Activated CD8-positive, alpha-beta memory T cell treated with anti-CD3 and anti-CD28 coated beads for 4 hours (primary cell): Measurements from ENCODE around the gene RPL37A.
"Not testable (repeated sequence)": the region's sequence is repeated elsewhere in the genome, so short reads cannot be mapped to it uniquely, and the experiment has no call there.

Experiments used
- DNase-seq, 2 donors: peaks; one replicate each; pipeline ENCODE4 v3.0.0-alpha.2; 2020; ENCODE audit warnings: low read depth in 2 of 2

Gene RPL37A

DNA sequence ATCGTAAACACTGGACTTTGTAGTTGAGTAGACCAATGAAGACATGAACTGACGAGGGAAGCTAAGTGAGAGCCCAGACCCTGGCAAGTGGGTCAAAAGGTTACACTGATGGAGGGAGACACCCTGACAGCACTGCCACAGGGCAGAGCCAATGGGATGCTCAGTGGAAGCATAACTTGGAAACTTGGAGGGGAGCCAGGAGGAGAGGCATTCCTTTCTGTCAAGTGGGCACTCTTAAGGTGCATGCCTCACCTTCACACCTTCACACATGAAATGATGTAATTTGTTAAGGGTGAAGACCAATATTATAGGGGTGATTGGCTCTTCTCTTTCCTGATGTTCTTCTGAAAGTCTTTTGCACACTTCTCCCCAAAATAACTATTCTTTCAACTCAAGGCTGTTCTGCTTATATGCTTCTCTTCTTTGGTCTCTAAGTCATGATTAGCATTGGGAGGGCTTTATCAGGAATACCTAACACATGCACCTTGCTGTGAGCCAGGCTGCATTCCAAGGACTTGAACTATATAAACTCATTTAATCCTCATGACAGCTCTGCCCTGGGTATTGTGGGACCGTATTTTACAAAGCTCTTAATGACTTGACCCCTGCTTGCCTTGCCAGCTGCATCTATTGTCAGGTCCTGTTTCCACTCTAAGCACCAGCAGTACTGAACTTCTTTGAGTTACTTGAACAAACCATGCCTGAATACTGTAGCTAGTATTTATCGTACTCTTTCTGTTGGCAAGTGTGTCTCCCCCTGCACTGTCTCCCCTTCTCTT lies 19.0 kb downstream of the RPL37A start:
- no peak for DNase-seq

DNA sequence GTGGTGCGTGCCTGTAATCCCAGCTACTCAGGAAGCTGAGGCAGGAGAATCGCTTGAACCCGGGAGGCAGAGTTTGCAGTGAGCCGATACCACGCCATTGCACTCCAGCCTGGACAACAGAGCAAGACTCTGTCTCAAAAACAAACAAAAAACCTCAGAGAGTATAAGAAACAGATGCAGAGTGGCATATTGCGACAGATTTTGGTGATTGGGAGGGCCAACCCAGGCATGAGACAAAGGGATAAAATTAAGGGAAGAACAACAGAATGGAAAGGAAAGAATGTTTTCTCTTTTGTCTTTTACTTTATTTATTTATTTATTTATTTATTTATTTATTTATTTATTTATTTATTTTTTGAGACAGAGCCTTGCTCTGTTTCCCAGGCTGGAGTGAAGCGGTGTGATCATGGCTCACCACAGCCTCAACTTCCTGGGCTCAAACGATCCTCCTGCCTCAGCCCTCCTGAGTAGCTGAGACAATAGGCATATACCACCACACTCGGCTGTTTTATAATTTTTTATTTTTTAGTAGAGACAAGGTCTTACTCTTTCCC lies 20.0 kb downstream of the RPL37A start:
- DNase-seq = not testable (repeated sequence)

GRCh38 chr2:216519154-216519762 lies 20.6 kb downstream of the RPL37A start:
- peak in 1 of 2 donors; percentile 26 for DNase-seq

DNA sequence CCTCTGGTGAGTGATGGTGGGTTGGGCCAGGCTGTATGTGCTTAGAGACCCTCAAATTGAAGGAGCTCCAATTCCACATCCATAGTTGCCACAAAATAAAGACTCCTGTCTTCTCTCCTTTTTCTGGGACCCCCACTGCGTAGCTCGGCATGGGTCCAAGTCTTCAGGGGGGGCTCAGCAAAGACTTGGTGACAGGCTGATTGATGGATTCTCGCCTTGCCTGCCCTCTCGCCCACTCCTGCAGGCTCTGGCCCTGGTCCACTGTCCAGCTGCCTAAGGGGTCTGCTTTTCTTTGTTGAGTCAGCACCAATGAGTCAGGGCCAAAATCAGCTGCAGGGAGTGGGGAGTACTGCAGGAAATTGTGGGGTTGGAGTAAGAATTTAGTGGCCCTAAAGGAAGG lies 21.5 kb downstream of the RPL37A start:
- DNase-seq = no peak

- DNase-seq = no peak
Measured at GRCh38 chr2:216522892-216523502, 24.4 kb downstream of the RPL37A start.

GRCh38 chr2:216525972-216526371 lies 27.3 kb downstream of the RPL37A start:
- no peak for DNase-seq

- DNase-seq = no peak
Measured at GRCh38 chr2:216526939-216527338, 28.3 kb downstream of the RPL37A start.

- DNase-seq = no peak
Measured at GRCh38 chr2:216527600-216527999, 29.0 kb downstream of the RPL37A start.

DNA sequence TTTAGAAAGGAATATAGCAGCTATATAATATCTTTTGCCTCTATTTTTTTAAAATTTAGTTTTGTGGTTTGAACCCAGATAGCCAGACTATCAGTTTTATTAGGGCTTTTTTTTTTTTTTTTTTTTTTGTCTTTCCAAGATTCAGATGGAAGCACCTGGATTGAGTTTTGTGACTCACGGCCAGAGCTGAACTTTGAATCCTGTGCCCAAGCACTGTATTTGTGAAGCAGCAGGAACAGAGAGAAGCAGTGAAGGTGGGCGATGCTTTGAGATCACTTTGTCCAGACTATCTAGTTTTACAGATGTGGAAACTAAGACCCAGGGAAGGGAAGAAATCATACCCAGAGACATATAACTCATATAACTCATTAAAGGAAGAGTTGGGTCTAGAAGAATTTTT lies 33.9 kb downstream of the RPL37A start:
- DNase-seq = no peak

- DNase-seq = no peak
Measured at GRCh38 chr2:216533609-216534008, 35.0 kb downstream of the RPL37A start.

DNA sequence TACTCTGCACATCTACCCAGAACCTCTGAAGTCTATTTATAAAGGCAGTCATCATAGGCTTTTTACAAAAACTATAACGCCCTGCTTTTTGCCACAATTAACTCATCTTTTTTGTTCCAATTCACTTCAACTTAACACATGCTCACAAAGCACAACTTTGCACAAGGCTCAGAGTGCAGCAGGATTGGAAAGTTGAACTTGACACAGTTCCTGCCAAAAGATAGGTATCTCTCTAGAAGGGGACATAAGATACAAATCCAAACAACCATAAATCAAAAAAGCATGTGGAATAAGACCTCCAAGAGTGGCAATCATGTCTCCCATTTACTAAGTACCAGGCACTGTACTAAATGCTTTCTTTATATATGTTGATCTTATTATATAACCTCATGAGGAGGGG lies 36.2 kb downstream of the RPL37A start:
- no peak for DNase-seq

DNA sequence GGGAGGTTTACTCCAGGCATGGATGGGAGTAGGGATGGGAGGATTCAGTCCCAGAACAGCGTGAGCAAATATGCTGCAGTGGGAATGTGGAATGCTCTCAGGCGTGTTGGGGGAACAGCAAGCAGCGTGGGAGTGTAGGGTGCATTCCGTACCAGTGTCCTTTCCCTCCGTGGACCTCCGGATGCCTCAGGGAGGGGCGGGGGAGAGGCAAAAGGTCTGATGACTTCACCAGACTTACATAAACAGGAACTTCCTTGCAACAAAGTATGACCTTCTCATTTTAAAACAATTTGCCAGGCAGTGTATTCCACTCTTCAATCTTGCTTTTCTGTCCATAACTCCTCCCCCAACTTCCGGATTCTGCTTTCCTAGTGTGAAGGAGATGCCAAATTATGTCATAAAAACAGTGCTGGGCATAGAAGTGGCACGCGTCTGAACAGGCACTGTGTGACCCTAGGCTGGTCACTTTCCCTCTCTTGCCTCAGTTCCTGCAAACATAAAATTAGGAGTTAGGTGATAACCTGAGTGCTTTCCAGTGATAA lies 36.9 kb downstream of the RPL37A start:
- no peak for DNase-seq

- no peak for DNase-seq
Measured at GRCh38 chr2:216536734-216537210, 38.1 kb downstream of the RPL37A start.

DNA sequence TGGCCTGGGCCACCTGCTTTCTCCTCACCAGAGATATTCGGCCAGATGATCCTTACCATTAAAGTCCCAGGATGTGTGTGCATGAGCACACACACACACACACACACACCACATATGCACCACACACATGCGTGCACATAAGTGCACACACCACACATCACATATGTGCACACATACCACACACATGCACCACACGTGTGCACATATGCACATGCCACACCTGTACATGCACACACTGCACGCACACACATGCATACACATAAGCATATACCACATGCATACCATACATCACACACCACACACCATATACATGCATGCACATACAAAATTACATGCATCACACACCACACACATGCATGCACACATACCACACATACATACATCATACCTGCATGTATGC lies 38.7 kb downstream of the RPL37A start:
- DNase-seq = no peak

DNA sequence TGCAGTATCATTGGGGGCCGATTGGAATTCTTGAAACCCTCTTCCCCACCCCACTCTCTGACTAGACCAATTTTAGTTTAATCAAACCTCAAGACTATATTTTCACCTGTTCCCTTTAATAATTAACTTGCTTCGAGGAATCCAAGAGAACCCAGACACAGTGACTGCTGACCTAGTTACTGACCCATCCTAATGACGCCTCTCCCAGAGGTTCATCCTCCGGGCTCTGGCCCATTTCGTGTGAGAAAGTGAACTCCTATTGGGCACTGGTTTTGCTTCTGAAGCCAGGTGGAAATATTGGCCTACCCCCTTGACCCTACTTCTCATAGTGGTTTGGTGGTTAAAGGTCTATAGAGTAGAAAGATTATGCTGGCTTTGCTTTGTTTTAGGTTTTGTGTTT lies 39.9 kb downstream of the RPL37A start:
- DNase-seq = no peak

GRCh38 chr2:216539120-216539519 lies 40.5 kb downstream of the RPL37A start:
- DNase-seq = no peak

DNA sequence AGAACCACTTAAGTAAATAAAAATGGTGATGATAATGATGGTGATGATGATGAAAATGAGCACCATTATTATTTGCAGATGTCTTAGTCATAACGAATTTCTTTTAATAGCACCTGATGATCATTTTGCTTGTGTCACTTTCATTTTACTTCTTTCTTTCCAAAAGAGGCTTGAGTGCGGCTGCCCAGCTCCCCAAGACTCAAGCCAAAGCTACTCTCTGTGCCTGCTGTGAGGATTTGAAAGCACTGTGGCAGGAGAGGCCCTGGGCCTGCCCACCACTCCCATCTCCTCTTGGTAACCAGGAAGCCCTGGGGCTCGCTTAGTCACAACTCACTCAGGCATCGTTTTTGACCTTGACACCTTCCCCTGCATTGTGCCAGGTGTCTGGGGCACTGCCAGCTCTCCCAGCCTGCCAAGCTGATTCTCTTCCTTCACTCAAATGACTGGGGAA lies 41.2 kb downstream of the RPL37A start:
- DNase-seq = no peak

DNA sequence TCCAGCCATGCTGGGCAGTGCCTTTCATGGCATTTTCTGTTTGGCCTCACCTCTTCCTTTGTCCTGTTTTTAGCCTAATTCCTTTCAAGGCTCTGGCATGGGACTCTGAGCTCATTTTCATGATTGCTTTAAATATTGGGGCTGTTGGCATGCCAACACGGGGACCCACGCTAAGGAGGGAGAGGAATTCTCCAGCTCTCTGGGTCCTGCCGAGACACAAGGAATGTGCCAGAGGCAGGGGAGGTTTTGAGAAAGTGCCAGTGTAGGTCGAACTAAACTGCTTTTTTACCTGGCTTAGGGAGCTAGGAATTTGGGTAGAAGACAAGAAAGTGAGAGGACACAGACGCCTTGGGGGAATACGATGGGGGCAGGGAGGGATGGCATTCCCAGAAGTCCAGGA lies 42.3 kb downstream of the RPL37A start:
- DNase-seq = no peak

- DNase-seq = no peak
Measured at GRCh38 chr2:216541505-216541904, 42.9 kb downstream of the RPL37A start.

DNA sequence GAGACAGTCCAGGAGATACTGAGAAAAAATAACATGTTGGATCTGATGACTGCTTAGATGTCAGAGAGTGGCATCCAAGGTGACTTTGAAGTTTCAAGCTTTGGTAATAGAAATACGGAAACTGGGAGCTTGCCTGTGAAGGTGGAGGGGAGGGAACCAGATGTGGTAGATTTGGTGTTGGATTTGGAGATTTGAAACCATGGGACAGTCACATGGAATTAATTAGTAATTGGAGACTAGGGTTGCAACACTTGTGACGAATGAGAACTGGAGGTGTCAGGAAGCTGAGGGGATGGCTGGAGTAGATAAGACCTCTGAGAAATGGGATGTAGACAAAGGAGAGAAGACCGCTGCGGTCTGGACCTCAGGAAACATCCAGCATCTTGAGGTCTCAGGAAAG lies 46.7 kb downstream of the RPL37A start:
- DNase-seq = no peak

- DNase-seq = no peak
Measured at GRCh38 chr2:216546241-216546640, 47.6 kb downstream of the RPL37A start.

- DNase-seq = no peak
Measured at GRCh38 chr2:216546641-216547403, 48.2 kb downstream of the RPL37A start.
